Subcutaneous abdominal adipose tissue (tissue), 5 donors: ENCODE measurements around the gene PAQR7.

Experiments used
- H3K27ac ChIP-seq: one replicate; pipeline ENCODE4 v1.7.0; 2013; ENCODE audit warnings: low read depth, mild to moderate bottlenecking, inconsistent platforms, low read length, moderate library complexity
- H3K27me3 ChIP-seq, 5 donors: one replicate each; pipeline ENCODE4 v1.7.0; 2013; ENCODE audit warnings: low read length in 5 of 5, inconsistent platforms in 1 of 5; ENCODE audit not compliant: control insufficient read depth in 5 of 5, insufficient read depth in 4 of 5
- H3K36me3 ChIP-seq, 5 donors: one replicate each; pipeline ENCODE4 v1.7.0; 2013; ENCODE audit warnings: low read length in 5 of 5; ENCODE audit not compliant: control insufficient read depth in 5 of 5, insufficient read depth in 5 of 5
- H3K4me1 ChIP-seq, 5 donors: one replicate each; pipeline ENCODE4 v1.7.0; 2013; ENCODE audit warnings: low read length in 5 of 5, mild to moderate bottlenecking in 3 of 5, moderate library complexity in 1 of 5; ENCODE audit not compliant: control insufficient read depth in 5 of 5, insufficient read depth in 5 of 5
- H3K4me3 ChIP-seq, 5 donors: one replicate each; pipeline ENCODE4 v1.7.0; 2013; ENCODE audit warnings: low read length in 5 of 5, low read depth in 1 of 5
- H3K9ac ChIP-seq, 5 donors: one replicate each; pipeline ENCODE4 v1.7.0; 2013; ENCODE audit warnings: low read length in 5 of 5, mild to moderate bottlenecking in 4 of 5, moderate library complexity in 3 of 5
- H3K9me3 ChIP-seq, 5 donors: one replicate each; pipeline ENCODE4 v1.7.0; 2013; ENCODE audit warnings: low read length in 5 of 5; ENCODE audit not compliant: control insufficient read depth in 5 of 5
- donor health status: healthy.
- donor health status: healthy.
- donor health status: healthy.
- donor health status: healthy.
- donor health status: healthy.

Gene PAQR7

GRCh38 chr1:25875154-25875855, at the start of gene PAQR7:
Gene PAQR7 (minus strand): TSS chr1:25875708. CDS start chr1:25863839, 11,869 bp downstream.
- Histone ChIP-seq H3K4me1 (peaks cover 2 to 53% (median 36%) of the 10 kb centered on the region in 5 donors), H3K27me3 (no peaks in the 10 kb centered on the region), H3K4me3 (peak within 1 kb of the TSS; percentile 62 to 75 (median 70)), H3K27ac (peak within 1 kb of the TSS; percentile 37), H3K9ac (peak within 1 kb of the TSS; percentile 16 to 87 (median 74)), H3K9me3 (no peaks in the 10 kb centered on the region), H3K36me3 (peaks cover 0 to 2% (median 0%) of the 10 kb centered on the region in 5 donors)

DNA sequence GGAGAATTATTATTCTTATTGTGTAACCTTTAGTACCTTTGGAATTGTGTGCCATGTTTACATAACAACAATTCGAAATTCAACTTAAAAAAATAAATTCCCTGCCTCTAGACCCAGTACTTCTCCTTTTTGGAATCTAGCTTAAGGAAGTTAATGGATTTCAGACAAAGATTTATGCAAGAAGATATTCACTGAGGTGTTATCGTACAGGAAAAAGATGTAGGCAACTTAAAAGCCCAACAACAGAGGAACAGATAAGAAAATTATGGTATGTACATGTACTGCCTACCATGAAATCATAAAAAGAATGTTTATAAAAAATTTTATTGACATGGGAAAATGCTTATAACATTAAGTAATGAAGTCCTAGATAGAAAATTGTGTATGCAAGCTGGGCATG, 48.9 kb upstream of the PAQR7 start:
- H3K36me3 ChIP-seq = no peaks in the 10 kb centered on the region
- peaks cover 0 to 9% (median 6%) of the 10 kb centered on the region in 5 donors for H3K27me3 ChIP-seq
- H3K27ac ChIP-seq = no peak overlapping the region
- peaks cover 0 to 46% (median 33%) of the 10 kb centered on the region in 5 donors for H3K4me1 ChIP-seq
- H3K4me3 ChIP-seq = no peak overlapping the region
- H3K9ac ChIP-seq = no peak overlapping the region
- no peaks in the 10 kb centered on the region for H3K9me3 ChIP-seq

DNA sequence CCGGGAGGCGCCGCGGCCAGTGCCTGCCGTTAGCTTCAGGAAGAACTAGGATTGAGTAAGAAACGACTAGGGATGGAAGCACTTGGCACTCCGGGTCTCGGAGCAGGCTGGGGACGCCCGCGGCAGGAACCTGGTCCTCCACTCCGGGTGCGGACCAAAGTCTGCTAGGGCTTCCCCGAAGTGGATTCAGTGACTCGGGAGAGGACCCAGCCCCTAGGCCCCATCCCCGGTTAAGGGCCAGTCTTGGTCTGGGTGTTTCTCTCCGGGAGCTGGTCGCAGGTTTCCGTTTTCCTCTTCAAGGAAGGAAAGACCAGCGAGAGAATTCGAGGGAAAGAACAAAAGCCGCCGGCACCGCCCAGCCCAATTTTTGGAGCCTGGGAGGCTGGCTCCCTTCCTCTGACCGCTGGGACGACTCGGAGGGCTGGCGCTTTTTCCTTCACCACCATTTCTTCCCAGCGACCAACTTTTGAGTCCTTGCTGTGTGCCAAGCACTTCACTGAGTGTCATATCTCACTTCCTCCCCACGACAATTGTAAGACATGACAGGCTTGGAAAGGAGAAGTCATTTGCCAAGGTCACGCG, 47.6 kb upstream of the PAQR7 start:
- Histone ChIP-seq H3K36me3 (no peaks in the 10 kb centered on the region), H3K4me3 (peak overlapping the region; percentile 45 to 71 (median 68)), H3K4me1 (peaks cover 0 to 40% (median 31%) of the 10 kb centered on the region in 5 donors), H3K27ac (peak overlapping the region; percentile 41), H3K9me3 (no peaks in the 10 kb centered on the region), H3K9ac (peak overlapping the region in 3 of 5 donors; percentile 6 to 73 (median 60)), H3K27me3 (peaks cover 0 to 9% (median 6%) of the 10 kb centered on the region in 5 donors)

GRCh38 chr1:25922056-25922970, 46.8 kb upstream of the PAQR7 start:
- H3K9ac ChIP-seq = peak overlapping the region in 3 of 5 donors; percentile 6 to 73 (median 60)
- peak overlapping the region; percentile 51 to 71 (median 68) for H3K4me3 ChIP-seq
- H3K4me1 ChIP-seq = peaks cover 0 to 37% (median 36%) of the 10 kb centered on the region in 5 donors

GRCh38 chr1:25918615-25919014, 43.1 kb upstream of the PAQR7 start:
- Histone ChIP-seq H3K4me3 (no peak overlapping the region), H3K9me3 (no peaks in the 10 kb centered on the region), H3K27ac (no peak overlapping the region), H3K27me3 (peaks cover 0 to 4% (median 0%) of the 10 kb centered on the region in 5 donors), H3K36me3 (no peaks in the 10 kb centered on the region), H3K9ac (no peak overlapping the region), H3K4me1 (peaks cover 0 to 28% (median 27%) of the 10 kb centered on the region in 5 donors)

More at GRCh38 chr1:25922056-25922970, 46.8 kb upstream of the PAQR7 start:
- H3K27ac ChIP-seq = peak overlapping the region; percentile 41
- H3K9me3 ChIP-seq = no peaks in the 10 kb centered on the region
- H3K27me3 ChIP-seq = peaks cover 0 to 9% (median 3%) of the 10 kb centered on the region in 5 donors
- H3K36me3 ChIP-seq = no peaks in the 10 kb centered on the region

DNA sequence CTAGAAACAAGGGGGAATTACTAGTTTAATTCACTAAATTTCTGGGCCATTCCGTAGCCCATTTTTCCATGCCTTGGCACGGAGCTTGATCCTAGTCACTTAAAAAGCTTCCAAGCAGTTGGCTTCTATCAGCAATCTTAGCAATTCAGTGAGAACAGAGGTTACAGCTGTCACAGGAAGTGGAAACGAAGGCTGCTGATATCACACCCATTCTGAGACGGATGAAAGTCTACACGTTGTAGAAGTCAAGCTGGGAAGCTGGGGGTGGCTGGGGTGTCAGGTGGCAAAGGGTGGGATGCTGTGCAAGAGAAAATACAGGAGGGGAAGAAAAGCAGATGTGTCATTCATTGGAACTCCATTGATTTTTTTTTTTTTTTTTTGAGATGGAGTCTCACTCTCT, 42.5 kb upstream of the PAQR7 start:
- H3K36me3 ChIP-seq = no peaks in the 10 kb centered on the region
- no peaks in the 10 kb centered on the region for H3K9me3 ChIP-seq
- peaks cover 0 to 22% (median 21%) of the 10 kb centered on the region in 5 donors for H3K4me1 ChIP-seq
- no peak overlapping the region for H3K9ac ChIP-seq
- no peak overlapping the region for H3K4me3 ChIP-seq
- H3K27me3 ChIP-seq = peaks cover 0 to 4% (median 0%) of the 10 kb centered on the region in 5 donors
- no peak overlapping the region for H3K27ac ChIP-seq

- Histone ChIP-seq H3K9ac (no peak overlapping the region), H3K9me3 (no peaks in the 10 kb centered on the region), H3K4me3 (no peak overlapping the region), H3K27ac (no peak overlapping the region), H3K4me1 (peaks cover 0 to 12% (median 10%) of the 10 kb centered on the region in 5 donors), H3K27me3 (no peaks in the 10 kb centered on the region), H3K36me3 (no peaks in the 10 kb centered on the region)
Measured at GRCh38 chr1:25916460-25916859, 41.0 kb upstream of the PAQR7 start.

DNA sequence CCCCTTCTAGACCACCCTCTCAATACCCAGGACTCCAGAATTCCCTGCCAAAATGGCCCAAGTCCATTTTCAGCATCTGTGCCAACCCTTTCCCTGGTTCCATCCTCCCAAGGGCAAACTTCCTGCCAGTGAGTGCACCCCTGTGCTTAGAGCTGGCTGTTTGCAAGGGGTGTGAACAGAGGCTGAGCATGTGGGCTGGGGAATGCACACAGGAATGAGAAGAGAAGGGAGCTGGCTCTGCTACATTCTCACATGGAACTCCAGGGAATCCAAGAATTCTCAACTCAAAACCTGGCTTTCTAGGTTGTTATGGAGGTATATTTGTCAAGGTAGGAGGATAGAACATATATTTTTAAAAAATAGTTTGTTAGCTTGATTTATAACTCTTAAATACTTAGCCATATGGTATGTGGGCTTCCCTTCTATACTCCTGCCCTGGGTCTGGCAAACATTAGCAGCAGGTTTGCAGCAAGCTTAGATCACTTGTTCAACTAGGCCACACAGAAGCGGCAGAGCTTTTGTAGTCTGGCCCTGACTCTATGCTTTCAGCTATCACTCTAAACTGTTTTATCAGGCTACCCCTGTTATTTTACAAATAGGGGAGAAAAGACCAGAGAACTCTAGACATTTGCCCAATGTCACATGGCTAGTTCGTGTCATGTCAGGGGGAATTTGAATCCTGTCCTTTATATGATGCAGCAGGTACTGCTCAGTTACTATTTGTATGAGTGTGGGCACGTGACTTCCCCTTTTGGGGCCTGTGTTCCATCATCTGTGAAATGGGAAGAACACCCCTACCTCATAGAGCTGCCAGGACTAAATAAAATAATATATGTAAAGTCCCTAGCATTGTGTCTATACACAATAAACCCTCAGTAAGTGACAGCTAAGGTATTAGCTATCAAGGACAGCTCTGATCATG, 38.8 kb upstream of the PAQR7 start:
- H3K4me1 ChIP-seq = peaks cover 0 to 12% (median 10%) of the 10 kb centered on the region in 5 donors
- no peaks in the 10 kb centered on the region for H3K27me3 ChIP-seq
- H3K9ac ChIP-seq = no peak overlapping the region
- no peaks in the 10 kb centered on the region for H3K36me3 ChIP-seq
- H3K27ac ChIP-seq = no peak overlapping the region
- H3K4me3 ChIP-seq = no peak overlapping the region
- H3K9me3 ChIP-seq = no peaks in the 10 kb centered on the region

DNA sequence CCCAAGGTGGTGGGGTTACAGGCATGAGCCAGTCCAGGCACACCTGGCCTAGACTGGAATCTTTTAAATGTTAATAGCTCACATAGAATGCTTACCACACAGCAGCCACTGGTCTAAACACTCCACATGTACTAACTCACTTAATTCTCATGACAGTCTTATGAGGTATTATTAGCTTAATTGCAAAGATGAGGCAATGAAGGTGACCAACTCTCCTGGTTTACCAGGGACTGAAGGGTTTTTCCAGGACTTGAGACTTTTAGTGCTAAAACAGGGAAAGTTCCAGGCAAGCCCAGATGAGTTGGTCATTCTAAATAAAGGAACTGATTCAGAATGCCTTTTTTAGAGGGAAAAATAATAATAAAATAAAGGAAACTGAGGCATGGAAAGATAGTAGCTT, 37.7 kb upstream of the PAQR7 start:
- Histone ChIP-seq H3K36me3 (no peaks in the 10 kb centered on the region), H3K4me1 (peaks cover 0 to 8% (median 6%) of the 10 kb centered on the region in 5 donors), H3K4me3 (no peak overlapping the region), H3K27ac (no peak overlapping the region), H3K9ac (no peak overlapping the region), H3K27me3 (no peaks in the 10 kb centered on the region), H3K9me3 (no peaks in the 10 kb centered on the region)
